Vagina (tissue), 2 donors: ENCODE results near the gene KBTBD4. TPM values are rescaled to one million over a fixed set of nuclear protein-coding genes. Genes with fewer than 3 reads are reported as not detected.
"Not testable (repeated sequence)": the region's sequence is repeated elsewhere in the genome, so short reads cannot be mapped to it uniquely, and the experiment has no call there.

Experiments used
- DNase-seq, 2 donors: peaks; one replicate each; pipeline ENCODE4 v3.0.0-alpha.2; 2017; ENCODE audit errors: extremely low spot score in 2 of 2
- H3K27ac ChIP-seq: fragments of 200-600 bp; sonication (generic); one replicate; pipeline ENCODE4 v1.5.1; 2019
- H3K27me3 ChIP-seq: fragments of 200-600 bp; sonication (generic); one replicate; pipeline ENCODE4 v1.5.1; 2019
- H3K36me3 ChIP-seq, 2 donors: fragments of 200-600 bp; sonication (generic); one replicate each; pipeline ENCODE4 v1.5.1; 2017 to 2019
- H3K4me1 ChIP-seq: fragments of 200-600 bp; sonication (generic); one replicate; pipeline ENCODE4 v1.5.1; 2019
- H3K4me3 ChIP-seq, 2 donors: fragments of 200-600 bp; sonication (generic); 1 replicate in 1 of 2; 2 replicates in 1 of 2; pipeline ENCODE4 v1.5.1; 2016 to 2019
- H3K9me3 ChIP-seq: fragments of 200-600 bp; sonication (generic); one replicate; pipeline ENCODE4 v1.5.1; 2019
- POLR2A ChIP-seq, 2 donors: fragments of 450-650 bp; IDR thresholded peaks; one replicate each; pipeline ENCODE4 v1.6.1; 2017; ENCODE audit warnings: antibody characterized with exemption in 2 of 2, mild to moderate bottlenecking in 2 of 2, moderate library complexity in 2 of 2
- POLR2AphosphoS5 ChIP-seq, 2 donors: sonication (generic); formaldehyde crosslinking; IDR thresholded peaks; one replicate each; pipeline ENCODE4 v1.9.0; 2017; ENCODE audit warnings: antibody characterized with exemption in 2 of 2, mild to moderate bottlenecking in 2 of 2, low read depth in 1 of 2; ENCODE audit not compliant: insufficient read depth in 1 of 2
- intact Hi-C: fragments of 100-400 bp; cut with DNase I; formaldehyde crosslinking; loops from one replicate; pipeline ENCODE4 v1.15.1; 2023
- total RNA-seq: library from RNA; depleted of rRNA; stranded (reverse); fragments of >200 nt; gene quantifications from one replicate; pipeline ENCODE4 v1.2.3, GENCODE V29; 2016
- TF ChIP-seq, protein P1 (sequence below), 3 experiments: fragments of 450-650 bp in 2 of 3; fragments of 200-600 bp in 1 of 3; sonication (generic) in 1 of 3; IDR thresholded peaks; one replicate each; pipeline ENCODE4 v1.5.1; 2017 to 2019; ENCODE audit warnings: antibody characterized with exemption in 3 of 3, mild to moderate bottlenecking in 2 of 3, moderate library complexity in 2 of 3

KBTBD4 gene
- total RNA-seq, 1 donor from 2014 or later: 14.7 TPM

DNA sequence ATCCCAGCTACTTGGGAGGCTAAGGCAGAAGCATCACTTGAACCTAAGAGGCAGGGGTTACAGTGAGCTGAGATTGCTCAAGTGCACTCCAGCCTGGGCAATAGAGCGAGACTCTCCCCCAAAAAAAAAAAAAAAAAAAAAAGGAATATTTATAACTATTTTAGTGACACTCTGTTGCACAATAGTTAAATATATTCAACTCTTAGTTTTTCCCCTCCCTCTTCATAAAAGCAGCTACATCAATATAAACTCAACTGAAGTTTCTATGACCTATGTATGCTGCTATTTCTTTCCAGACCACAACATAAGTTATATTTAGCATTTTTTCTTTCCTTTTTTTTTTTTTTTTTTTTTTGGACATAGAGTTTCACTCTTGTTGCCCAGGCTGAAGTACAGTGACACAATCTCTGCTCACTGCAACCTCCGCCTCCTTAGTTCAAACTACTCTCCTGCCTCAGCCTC lies 45.0 kb downstream of the KBTBD4 start:
- TF ChIP-seq, protein P1, sequence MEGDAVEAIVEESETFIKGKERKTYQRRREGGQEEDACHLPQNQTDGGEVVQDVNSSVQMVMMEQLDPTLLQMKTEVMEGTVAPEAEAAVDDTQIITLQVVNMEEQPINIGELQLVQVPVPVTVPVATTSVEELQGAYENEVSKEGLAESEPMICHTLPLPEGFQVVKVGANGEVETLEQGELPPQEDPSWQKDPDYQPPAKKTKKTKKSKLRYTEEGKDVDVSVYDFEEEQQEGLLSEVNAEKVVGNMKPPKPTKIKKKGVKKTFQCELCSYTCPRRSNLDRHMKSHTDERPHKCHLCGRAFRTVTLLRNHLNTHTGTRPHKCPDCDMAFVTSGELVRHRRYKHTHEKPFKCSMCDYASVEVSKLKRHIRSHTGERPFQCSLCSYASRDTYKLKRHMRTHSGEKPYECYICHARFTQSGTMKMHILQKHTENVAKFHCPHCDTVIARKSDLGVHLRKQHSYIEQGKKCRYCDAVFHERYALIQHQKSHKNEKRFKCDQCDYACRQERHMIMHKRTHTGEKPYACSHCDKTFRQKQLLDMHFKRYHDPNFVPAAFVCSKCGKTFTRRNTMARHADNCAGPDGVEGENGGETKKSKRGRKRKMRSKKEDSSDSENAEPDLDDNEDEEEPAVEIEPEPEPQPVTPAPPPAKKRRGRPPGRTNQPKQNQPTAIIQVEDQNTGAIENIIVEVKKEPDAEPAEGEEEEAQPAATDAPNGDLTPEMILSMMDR (IDR thresholded peaks at IDR 0.05): no peak
- TF ChIP-seq POLR2A (IDR thresholded peaks at IDR 0.05) (no peak), POLR2AphosphoS5 (IDR thresholded peaks at IDR 0.05; ENCODE audit: insufficient read depth in 1 of 2, low read depth in 1 of 2) (no peak)
- Histone ChIP-seq H3K4me3 (no peak overlapping the region), H3K4me1 (peaks cover 77% of the 10 kb centered on the region), H3K36me3 (no peaks in the 10 kb centered on the region), H3K27me3 (no peaks in the 10 kb centered on the region), H3K27ac (no peak overlapping the region), H3K9me3 (no peaks in the 10 kb centered on the region)
- intact Hi-C loops: no loop called here
- DNase-seq: no peak

DNA sequence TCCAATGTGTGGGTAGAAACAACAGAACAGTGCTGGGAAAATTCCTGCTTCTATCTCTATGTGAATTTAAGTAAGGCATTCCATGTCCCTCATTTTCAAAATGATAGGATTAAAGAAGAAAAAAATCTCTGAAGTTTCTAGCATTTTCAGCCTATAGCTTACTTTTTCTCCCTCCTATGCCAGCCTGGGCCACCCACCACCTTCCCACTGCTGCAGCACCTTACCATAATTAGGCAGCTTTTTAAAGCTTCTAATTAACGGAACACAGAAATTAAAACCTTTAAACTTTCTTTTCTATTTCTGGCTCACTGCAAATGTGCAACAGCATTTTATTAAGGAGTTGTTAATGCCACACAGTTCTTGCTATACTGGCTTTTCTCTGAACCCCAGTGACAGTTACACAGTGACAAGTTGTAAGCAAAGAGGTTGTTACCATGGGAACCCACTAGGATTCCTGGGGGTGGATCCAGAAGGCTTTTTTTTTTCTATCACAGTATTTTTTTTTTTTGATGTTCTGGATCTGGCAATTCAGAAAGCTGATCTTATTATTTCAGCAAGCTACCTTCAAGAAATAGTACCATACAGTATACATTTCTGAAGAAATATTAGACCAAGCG lies 46.1 kb downstream of the KBTBD4 start:
- Histone ChIP-seq H3K4me1 (peaks cover 69% of the 10 kb centered on the region), H3K36me3 (no peaks in the 10 kb centered on the region), H3K4me3 (no peak overlapping the region), H3K27ac (no peak overlapping the region), H3K27me3 (no peaks in the 10 kb centered on the region), H3K9me3 (no peaks in the 10 kb centered on the region)
- intact Hi-C loops: no loop called here
- no peak for DNase-seq
- TF ChIP-seq, protein P1 (IDR thresholded peaks at IDR 0.05): no peak
- TF ChIP-seq POLR2AphosphoS5 (IDR thresholded peaks at IDR 0.05; ENCODE audit: insufficient read depth in 1 of 2, low read depth in 1 of 2): no peak
- no peak for TF ChIP-seq POLR2A (IDR thresholded peaks at IDR 0.05)

DNA sequence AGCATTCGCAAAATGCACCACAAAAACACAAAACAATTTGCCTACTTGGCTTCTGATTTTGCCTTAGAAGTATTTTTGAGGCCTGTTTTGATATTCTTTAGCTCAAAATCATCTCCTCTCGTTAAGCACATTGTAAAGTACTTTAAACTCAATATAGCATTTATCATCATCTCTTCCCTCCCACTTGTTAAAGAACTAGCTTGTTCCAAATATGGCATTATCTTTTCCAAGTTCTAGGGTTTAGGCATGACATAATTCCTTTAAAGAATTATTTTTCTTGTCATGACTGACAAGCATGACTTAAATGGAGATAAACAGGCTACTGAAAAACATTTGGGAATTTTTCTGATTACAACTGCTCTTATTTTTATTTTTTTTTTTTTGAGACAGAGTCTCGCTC lies 47.1 kb downstream of the KBTBD4 start:
- Histone ChIP-seq H3K4me3 (no peak overlapping the region), H3K9me3 (no peaks in the 10 kb centered on the region), H3K27ac (no peak overlapping the region), H3K36me3 (no peaks in the 10 kb centered on the region), H3K27me3 (no peaks in the 10 kb centered on the region), H3K4me1 (peaks cover 67% of the 10 kb centered on the region)
- no peak for TF ChIP-seq POLR2A (IDR thresholded peaks at IDR 0.05)
- TF ChIP-seq, protein P1 (IDR thresholded peaks at IDR 0.05): no peak
- no peak for TF ChIP-seq POLR2AphosphoS5 (IDR thresholded peaks at IDR 0.05; ENCODE audit: insufficient read depth in 1 of 2, low read depth in 1 of 2)
- intact Hi-C loops: no loop called here
- DNase-seq: no peak

DNA sequence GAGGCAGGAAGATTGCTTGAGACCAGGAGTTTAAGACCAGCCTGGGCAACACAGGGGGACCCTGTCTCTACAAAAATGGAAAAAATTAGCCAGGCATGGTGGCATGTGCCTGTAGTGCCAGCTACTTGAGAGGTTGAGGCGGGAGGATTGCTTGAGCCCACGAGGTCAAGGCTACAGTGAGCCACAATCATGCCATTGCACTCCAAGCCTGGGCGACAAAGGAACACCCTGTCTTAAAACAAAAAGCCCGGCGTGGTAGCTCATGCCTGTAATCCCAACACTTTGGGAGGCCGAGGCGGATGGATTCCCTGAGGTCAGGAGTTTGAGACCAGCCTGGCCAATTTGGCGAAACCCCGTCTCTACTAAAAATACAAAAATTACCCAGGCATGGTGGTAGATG lies 48.0 kb downstream of the KBTBD4 start:
- intact Hi-C loops, H3K27me3 ChIP-seq, H3K9me3 ChIP-seq, H3K4me3 ChIP-seq, H3K36me3 ChIP-seq, H3K27ac ChIP-seq, DNase-seq: not testable (repeated sequence)
- peaks cover 66% of the 10 kb centered on the region for H3K4me1 ChIP-seq

DNA sequence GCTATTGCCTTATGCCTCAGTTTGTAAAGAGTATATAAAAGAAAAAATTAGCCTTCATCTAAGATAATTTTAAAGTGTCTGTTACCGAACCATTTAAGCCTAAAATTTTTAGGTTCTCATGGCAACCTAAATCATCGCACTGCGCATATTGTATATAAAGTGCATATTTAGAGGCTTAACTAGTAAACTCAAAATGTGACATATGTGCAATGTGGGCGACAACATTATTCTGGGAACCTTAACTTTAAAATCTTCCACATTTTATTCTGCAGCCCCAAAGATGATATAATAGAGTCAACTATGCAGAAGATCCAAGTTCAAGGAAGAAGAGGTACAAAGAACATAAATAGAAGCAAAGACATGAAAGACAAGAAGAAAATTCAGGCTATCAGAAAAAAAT lies 48.8 kb downstream of the KBTBD4 start:
- peaks cover 67% of the 10 kb centered on the region for H3K4me1 ChIP-seq
- H3K4me3 ChIP-seq: no peak overlapping the region
- TF ChIP-seq, protein P1 (IDR thresholded peaks at IDR 0.05): no peak
- no peak for TF ChIP-seq POLR2A (IDR thresholded peaks at IDR 0.05)
- TF ChIP-seq POLR2AphosphoS5 (IDR thresholded peaks at IDR 0.05; ENCODE audit: insufficient read depth in 1 of 2, low read depth in 1 of 2): no peak
- DNase-seq: no peak
- intact Hi-C loops: no loop called here
- H3K27me3 ChIP-seq: no peaks in the 10 kb centered on the region
- H3K9me3 ChIP-seq: no peaks in the 10 kb centered on the region
- no peaks in the 10 kb centered on the region for H3K36me3 ChIP-seq
- H3K27ac ChIP-seq: no peak overlapping the region
